GM12878 (cell line): ENCODE data around the gene MICAL3. TPM values are rescaled to one million over a fixed set of nuclear protein-coding genes. Genes with fewer than 3 reads are reported as not detected.

Experiments used
- ATAC-seq: fragments of 200-7000 bp; cut with Tn5 transposase; 3 replicates; pipeline ENCODE4 v1.9.1; 2020; ENCODE audit warnings: mild to moderate bottlenecking, moderate library complexity
- BruUV-seq: library from RNA; stranded (reverse); fragments of 400-500 nt; replicated peaks from 2 replicates; lab custom pipeline; 2021; lab: Mats Ljungman, UMichigan
- CTCF ChIA-PET: fragments of 300-600 bp; sonication (Branson Sonifier 250); formaldehyde crosslinking; extraction: SDS; loops from one replicate; lab custom pipeline; 2021; ENCODE audit warnings: inconsistent platforms; lab: Yijun Ruan, JAX
- POLR2A ChIA-PET: fragments of 350-600 bp; formaldehyde crosslinking; extraction: SDS; loops from one replicate; lab custom pipeline; 2021; ENCODE audit warnings: inconsistent platforms; lab: Charles Lee
- RAD21 ChIA-PET: fragments of 300-600 bp; sonication (Branson Sonifier 250); formaldehyde crosslinking; loops from one replicate; lab custom pipeline; 2023; ENCODE audit warnings: antibody characterized with exemption; ENCODE audit not compliant: unreplicated experiment; lab: Charles Lee
- SMC1A ChIA-PET: fragments of 300-600 bp; sonication (Branson Sonifier 250); formaldehyde crosslinking; loops from one replicate; lab custom pipeline; 2023; ENCODE audit not compliant: unreplicated experiment, uncharacterized antibody; lab: Charles Lee
- DNase-seq: peaks from one replicate; pipeline ENCODE4 v3.0.0-alpha.2; 2011; ENCODE audit warnings: low read depth, low spot score
- FAIRE-seq: peaks from 3 replicates; lab custom pipeline; 2011; peaks lifted over from hg19 to GRCh38; lab: Jason Lieb, UNC
- H2AFZ ChIP-seq: 2 replicates; pipeline ENCODE4 v1.6.0; 2011; ENCODE audit warnings: low read depth, low read length, control low read depth; ENCODE audit not compliant: control insufficient read depth
- H3K27ac ChIP-seq: 2 replicates; pipeline ENCODE4 v1.5.1; 2011; ENCODE audit warnings: control low read depth; ENCODE audit not compliant: control insufficient read depth, insufficient read depth
- H3K27me3 ChIP-seq, 2 experiments: replicated peaks in 1 of 2; 2 replicates each; pipeline versions ENCODE4 v1.6.0 to v1.6.1; 2011; ENCODE audit warnings: low read length in 1 of 2; ENCODE audit not compliant: control insufficient read depth in 2 of 2, insufficient read depth in 2 of 2
- H3K36me3 ChIP-seq, 2 experiments: 2 replicates each; pipeline ENCODE4 v1.5.1; 2011; ENCODE audit warnings: low read length in 1 of 2; ENCODE audit not compliant: control insufficient read depth in 2 of 2, insufficient read depth in 2 of 2
- H3K4me1 ChIP-seq: 2 replicates; pipeline ENCODE4 v1.6.1; 2011; ENCODE audit warnings: mild to moderate bottlenecking, low read length, moderate library complexity, mixed read lengths; ENCODE audit not compliant: control insufficient read depth, insufficient read depth
- H3K4me2 ChIP-seq: 2 replicates; pipeline ENCODE4 v1.6.0; 2011; ENCODE audit warnings: control low read depth; ENCODE audit not compliant: control insufficient read depth, insufficient read depth
- H3K4me3 ChIP-seq: fragments of 200-600 bp; sonication (generic); 2 replicates; pipeline ENCODE4 v1.5.1; 2016
- H3K79me2 ChIP-seq: 2 replicates; pipeline ENCODE4 v1.6.0; 2011; ENCODE audit warnings: low read length; ENCODE audit not compliant: control insufficient read depth, insufficient read depth
- H3K9ac ChIP-seq: 2 replicates; pipeline ENCODE4 v1.8.0; 2011; ENCODE audit warnings: low read length, control low read depth, mixed read lengths; ENCODE audit not compliant: control insufficient read depth, insufficient read depth
- H3K9me3 ChIP-seq: replicated peaks from 3 replicates; pipeline ENCODE4 v1.5.1; 2011; ENCODE audit warnings: mild to moderate bottlenecking, low read length; ENCODE audit not compliant: control insufficient read depth, insufficient read depth
- H4K20me1 ChIP-seq: 2 replicates; pipeline ENCODE4 v1.6.0; 2011; ENCODE audit not compliant: control insufficient read depth, insufficient read depth
- CBX5 ChIP-seq: sonication (generic); IDR thresholded peaks from 2 replicates; pipeline ENCODE4 v1.6.1; 2016; ENCODE audit warnings: low read depth, moderate library complexity, mild to moderate bottlenecking, inconsistent platforms
- EED ChIP-seq: sonication (generic); IDR thresholded peaks from 2 replicates; pipeline ENCODE4 v1.6.1; 2016; ENCODE audit warnings: antibody characterized with exemption, low read depth
- EP300 ChIP-seq, 2 experiments: fragments of 150-350 bp in 1 of 2; IDR thresholded peaks; 2 replicates each; pipeline ENCODE4 v1.6.1; 2011 to 2012; ENCODE audit warnings: low read depth in 2 of 2, low read length in 2 of 2, borderline replicate concordance in 1 of 2, improper control_type of control experiment in 1 of 2, inconsistent platforms in 1 of 2; ENCODE audit not compliant: control insufficient read depth in 1 of 2
- NRF1 ChIP-seq: conservative IDR thresholded peaks from 2 replicates; pipeline ENCODE4 v1.6.1; 2011; ENCODE audit warnings: mild to moderate bottlenecking, low read depth, low read length, improper control_type of control experiment
- SIN3A ChIP-seq: IDR thresholded peaks from 2 replicates; pipeline ENCODE4 v1.6.1; 2012; ENCODE audit warnings: low read depth, low read length, improper control_type of control experiment
- ZNF24 ChIP-seq: fragments of 450-650 bp; IDR thresholded peaks from 2 replicates; pipeline ENCODE4 v1.6.1; 2017; ENCODE audit warnings: antibody characterized with exemption, mild to moderate bottlenecking
- ZNF274 ChIP-seq: IDR thresholded peaks from one replicate; pipeline ENCODE4 v1.8.0; 2011; ENCODE audit not compliant: insufficient read length, insufficient read depth
- WGBS: methylation state at CpG from one replicate; pipeline ENCODE4 v1.1.6; 2016; ENCODE audit warnings: low lambda C conversion rate; ENCODE audit not compliant: insufficient replicate concordance, insufficient coverage; ENCODE audit errors: missing lambda C conversion rate; 5-methylcytosine and 5-hydroxymethylcytosine counted together
- in situ Hi-C: fragments of 300-500 bp; cut with MboI; formaldehyde crosslinking; loops from 9 replicates; pipeline ENCODE4 v1.14.3; 2018; ENCODE audit warnings: mixed read lengths
- intact Hi-C: fragments of 100-400 bp; cut with micrococcal nuclease; formaldehyde crosslinking; loops from one replicate; pipeline ENCODE4 v1.14.2; 2022; ENCODE audit not compliant: unreplicated experiment
- polyA plus RNA-seq, 11 experiments: library from polyadenylated mRNA; depleted of rRNA in 4 of 11; unstranded in 6 of 11; stranded (reverse) in 5 of 11; fragments of >200 nt; fragmentation: Nextera tagmentation in 4 of 11; fragmentation: Illumina TruSeq in 1 of 11; extraction: Ambion mirVana in 4 of 11; extraction: Trizol in 1 of 11; gene quantifications; 1 replicate in 1 of 11; 2 replicates in 10 of 11; pipeline versions ENCODE4 v1.2.1 to v1.2.3, GENCODE V29; 2011 to 2016; ENCODE audit warnings: inconsistent platforms in 2 of 11, missing spikeins in 2 of 11, low read depth in 1 of 11
- total RNA-seq, 4 experiments: library from RNA; depleted of rRNA in 3 of 4; stranded (reverse); fragments of >200 nt in 3 of 4; fragmentation: Illumina TruSeq in 1 of 4; extraction: Trizol in 1 of 4; gene quantifications; 2 replicates each; pipeline versions ENCODE4 v1.2.1 to v1.2.3, GENCODE V29; 2013 to 2021
- TF ChIP-seq, protein P1 (sequence below): IDR thresholded peaks from 2 replicates; pipeline ENCODE4 v1.6.1; 2011; ENCODE audit warnings: borderline replicate concordance, low read depth, mild to moderate bottlenecking, moderate library complexity, low read length; ENCODE audit not compliant: insufficient read depth, poor library complexity, severe bottlenecking
- TF ChIP-seq, protein P2 (sequence below): fragments of 450-650 bp; IDR thresholded peaks from 2 replicates; pipeline ENCODE4 v1.6.1; 2014; ENCODE audit warnings: mild to moderate bottlenecking
- TF ChIP-seq, protein P3 (sequence below): fragments of 450-650 bp; IDR thresholded peaks from 2 replicates; pipeline ENCODE4 v1.6.1; 2017; ENCODE audit warnings: low read depth, mild to moderate bottlenecking, moderate library complexity

The MICAL3 gene
- total and polyA plus RNA-seq, 10 of the 15 experiments (the other 5 are each of a cell fraction or from before 2014, with no cell fraction given): 2.6 to 92.2 (median 24.0) TPM

DNA sequence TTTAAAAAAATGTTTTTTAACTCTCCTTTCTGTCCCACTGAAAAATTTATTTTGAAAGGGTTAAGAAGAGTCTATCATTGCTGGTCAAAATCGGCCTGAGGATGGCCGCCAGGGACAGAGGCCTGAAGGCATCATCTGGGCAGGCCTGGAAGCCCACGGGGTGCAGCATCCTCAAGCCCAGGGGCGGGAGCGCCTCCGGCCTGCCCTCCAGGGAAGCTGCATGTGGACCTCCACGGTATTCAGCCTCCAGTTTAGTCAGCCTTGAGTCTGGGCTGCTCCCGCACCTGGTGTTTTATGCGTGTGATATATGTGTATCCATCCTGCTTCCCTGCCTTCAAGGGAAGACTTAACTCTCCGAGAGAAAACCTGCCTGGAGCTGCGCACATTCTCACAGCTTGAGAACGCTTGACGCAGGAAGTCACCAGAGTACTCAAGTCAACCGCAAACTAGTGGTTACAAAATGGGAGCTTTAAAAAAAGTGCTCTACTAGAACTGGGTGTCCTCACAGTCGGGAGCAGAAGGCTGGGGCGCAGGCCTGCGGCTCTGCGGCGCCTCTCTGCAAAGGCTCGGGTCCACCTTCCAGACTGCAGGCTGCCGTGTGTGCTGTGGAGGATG is 236.5 kb downstream of the MICAL3 start:
- ChIA-PET CTCF (interaction anchor here (0.6 to 4.9 kb wide), 6 partner anchors 9 to 339 kb away, joined by 3 to 101 read pairs (median 17); no protein-coding TSS in a partner anchor), POLR2A (no interaction called here), SMC1A (interaction anchor here (1.1 to 3.8 kb wide), 3 partner anchors 81 to 288 kb away, joined by 3 to 31 read pairs (median 3); partner anchors contain the start of gene PEX26), RAD21 (interaction anchor here (1.3 to 3.6 kb wide), 3 partner anchors 16 to 229 kb away, joined by 3 to 28 read pairs (median 6); partner anchors contain the start of gene BID)
- in situ Hi-C loops (no loop called here), intact Hi-C loops (no loop called here)
- no peak overlapping the region for H3K4me2 ChIP-seq
- peaks cover 0 to 14% of the 10 kb centered on the region in 2 experiments; a peak in 2 of 4 replicates for H3K36me3 ChIP-seq
- no peaks in the 10 kb centered on the region for H3K9me3 ChIP-seq
- FAIRE-seq: no peak
- 79% methylated on average over 21 of the region's 21 CpGs for WGBS
- H3K27me3 ChIP-seq: no peaks in the 10 kb centered on the region
- no peak overlapping the region for H2AFZ ChIP-seq
- DNase-seq: no peak
- H3K9ac ChIP-seq: no peak overlapping the region
- ATAC-seq: no peak
- no peaks in the 10 kb centered on the region for H3K79me2 ChIP-seq
- no peaks in the 10 kb centered on the region for H4K20me1 ChIP-seq
- no peak overlapping the region for H3K27ac ChIP-seq
- peaks cover 14% of the 10 kb centered on the region for H3K4me1 ChIP-seq
- TF ChIP-seq CBX5: no peak
- TF ChIP-seq NRF1: no peak
- TF ChIP-seq EP300 (IDR thresholded peaks at IDR 0.05; ENCODE audit: borderline replicate concordance in 1 of 2, control insufficient read depth in 1 of 2, low read depth in 2 of 2, low read length in 2 of 2): no peak
- BruUV-seq: TSS peak; percentile 47
- H3K4me3 ChIP-seq: no peak overlapping the region

DNA sequence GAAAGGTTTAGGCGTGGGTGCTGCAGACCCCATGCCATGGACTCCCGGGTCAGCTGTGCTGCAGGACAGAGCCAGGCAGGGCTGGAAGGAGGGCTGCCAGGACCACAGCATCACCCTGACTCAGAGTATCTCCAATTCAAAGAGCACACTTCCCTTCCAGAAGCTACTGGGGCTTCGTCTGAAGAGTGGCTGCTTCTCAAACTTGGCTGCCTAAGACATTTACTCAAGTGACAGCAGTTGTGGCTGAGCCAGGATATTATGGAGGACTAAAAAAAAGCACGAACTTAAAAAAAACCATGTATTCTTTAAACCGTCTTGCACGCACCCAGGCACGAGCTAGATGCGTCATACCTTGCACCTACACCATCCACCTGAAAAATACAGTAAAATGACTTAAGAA is 237.1 kb downstream of the MICAL3 start:
- WGBS: 66% methylated on average over 8 of the region's 8 CpGs
- no peaks in the 10 kb centered on the region for H3K27me3 ChIP-seq
- no TSS peak for BruUV-seq
- H3K27ac ChIP-seq: no peak overlapping the region
- H3K79me2 ChIP-seq: no peaks in the 10 kb centered on the region
- H4K20me1 ChIP-seq: no peaks in the 10 kb centered on the region
- H3K4me2 ChIP-seq: no peak overlapping the region
- intact Hi-C loops (no loop called here), in situ Hi-C loops (no loop called here)
- ChIA-PET SMC1A (interaction anchor here (0.8 to 3.8 kb wide), 6 partner anchors 16 to 289 kb away, joined by 3 to 46 read pairs (median 3); partner anchors contain the start of gene PEX26), POLR2A (no interaction called here), RAD21 (interaction anchor here (0.8 to 3.6 kb wide), 6 partner anchors 11 to 289 kb away, joined by 3 to 58 read pairs (median 5); partner anchors contain the start of gene BID), CTCF (interaction anchor here (1.0 to 4.9 kb wide), 7 partner anchors 10 to 289 kb away, joined by 3 to 101 read pairs (median 29); no protein-coding TSS in a partner anchor)
- peaks cover 0 to 14% of the 10 kb centered on the region in 2 experiments; a peak in 2 of 4 replicates for H3K36me3 ChIP-seq
- DNase-seq (no peak), FAIRE-seq (no peak), ATAC-seq (no peak)
- no peaks in the 10 kb centered on the region for H3K9me3 ChIP-seq
- H3K4me3 ChIP-seq: no peak overlapping the region
- H3K9ac ChIP-seq: no peak overlapping the region
- peaks cover 8% of the 10 kb centered on the region for H3K4me1 ChIP-seq
- H2AFZ ChIP-seq: no peak overlapping the region
- TF ChIP-seq SIN3A (no peak), ZNF274 (no peak), ZNF24 (no peak), EED (no peak)
- TF ChIP-seq, protein P1, sequence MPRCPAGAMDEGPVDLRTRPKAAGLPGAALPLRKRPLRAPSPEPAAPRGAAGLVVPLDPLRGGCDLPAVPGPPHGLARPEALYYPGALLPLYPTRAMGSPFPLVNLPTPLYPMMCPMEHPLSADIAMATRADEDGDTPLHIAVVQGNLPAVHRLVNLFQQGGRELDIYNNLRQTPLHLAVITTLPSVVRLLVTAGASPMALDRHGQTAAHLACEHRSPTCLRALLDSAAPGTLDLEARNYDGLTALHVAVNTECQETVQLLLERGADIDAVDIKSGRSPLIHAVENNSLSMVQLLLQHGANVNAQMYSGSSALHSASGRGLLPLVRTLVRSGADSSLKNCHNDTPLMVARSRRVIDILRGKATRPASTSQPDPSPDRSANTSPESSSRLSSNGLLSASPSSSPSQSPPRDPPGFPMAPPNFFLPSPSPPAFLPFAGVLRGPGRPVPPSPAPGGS: no peak
- TF ChIP-seq, protein P2, sequence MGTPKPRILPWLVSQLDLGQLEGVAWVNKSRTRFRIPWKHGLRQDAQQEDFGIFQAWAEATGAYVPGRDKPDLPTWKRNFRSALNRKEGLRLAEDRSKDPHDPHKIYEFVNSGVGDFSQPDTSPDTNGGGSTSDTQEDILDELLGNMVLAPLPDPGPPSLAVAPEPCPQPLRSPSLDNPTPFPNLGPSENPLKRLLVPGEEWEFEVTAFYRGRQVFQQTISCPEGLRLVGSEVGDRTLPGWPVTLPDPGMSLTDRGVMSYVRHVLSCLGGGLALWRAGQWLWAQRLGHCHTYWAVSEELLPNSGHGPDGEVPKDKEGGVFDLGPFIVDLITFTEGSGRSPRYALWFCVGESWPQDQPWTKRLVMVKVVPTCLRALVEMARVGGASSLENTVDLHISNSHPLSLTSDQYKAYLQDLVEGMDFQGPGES: no peak
- TF ChIP-seq, protein P3, sequence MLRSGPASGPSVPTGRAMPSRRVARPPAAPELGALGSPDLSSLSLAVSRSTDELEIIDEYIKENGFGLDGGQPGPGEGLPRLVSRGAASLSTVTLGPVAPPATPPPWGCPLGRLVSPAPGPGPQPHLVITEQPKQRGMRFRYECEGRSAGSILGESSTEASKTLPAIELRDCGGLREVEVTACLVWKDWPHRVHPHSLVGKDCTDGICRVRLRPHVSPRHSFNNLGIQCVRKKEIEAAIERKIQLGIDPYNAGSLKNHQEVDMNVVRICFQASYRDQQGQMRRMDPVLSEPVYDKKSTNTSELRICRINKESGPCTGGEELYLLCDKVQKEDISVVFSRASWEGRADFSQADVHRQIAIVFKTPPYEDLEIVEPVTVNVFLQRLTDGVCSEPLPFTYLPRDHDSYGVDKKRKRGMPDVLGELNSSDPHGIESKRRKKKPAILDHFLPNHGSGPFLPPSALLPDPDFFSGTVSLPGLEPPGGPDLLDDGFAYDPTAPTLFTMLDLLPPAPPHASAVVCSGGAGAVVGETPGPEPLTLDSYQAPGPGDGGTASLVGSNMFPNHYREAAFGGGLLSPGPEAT: no peak
